ENCODE results near the gene SPHK2. TPM values are rescaled to one million over a fixed set of nuclear protein-coding genes. Genes with fewer than 3 reads are reported as not detected.

The SPHK2 gene
- total and polyA plus RNA-seq, 2 donors, result 4.9 to 22.0 TPM

- Histone ChIP-seq H3K27ac (ENCODE audit: low read depth) (no peak overlapping the region), H3K4me1 (ENCODE audit: insufficient read depth) (no peaks in the 10 kb centered on the region), H3K36me3 (ENCODE audit: insufficient read depth) (no peaks in the 10 kb centered on the region), H3K4me3 (ENCODE audit: low read depth, low read length) (no peak overlapping the region)
- no peak for DNase-seq (ENCODE audit: extremely low spot score)
- 48% methylated on average over 7 of the region's 7 CpGs for WGBS
Measured at GRCh38 chr19:48634036-48634342, 14.7 kb downstream of the SPHK2 start.

GRCh38 chr19:48634424-48635262 is 15.3 kb downstream of the SPHK2 start:
- 7% methylated on average over 37 of the region's 37 CpGs for WGBS
- H3K27ac ChIP-seq (ENCODE audit: low read depth), result peak overlapping the region; percentile 83
- no peaks in the 10 kb centered on the region for H3K4me1 ChIP-seq (ENCODE audit: insufficient read depth)
- peak; percentile 83 for DNase-seq (ENCODE audit: extremely low spot score)
- no peaks in the 10 kb centered on the region for H3K36me3 ChIP-seq (ENCODE audit: insufficient read depth)
- peak overlapping the region; percentile 1 for H3K4me3 ChIP-seq (ENCODE audit: low read depth, low read length)

- H3K27ac ChIP-seq (ENCODE audit: low read depth), result peak overlapping the region; percentile 83
- no peaks in the 10 kb centered on the region for H3K4me1 ChIP-seq (ENCODE audit: insufficient read depth)
- 2% methylated on average over 67 of the region's 67 CpGs for WGBS
- H3K36me3 ChIP-seq (ENCODE audit: insufficient read depth), result no peaks in the 10 kb centered on the region
- DNase-seq (ENCODE audit: extremely low spot score), result no peak
- peak overlapping the region; percentile 60 for H3K4me3 ChIP-seq (ENCODE audit: low read depth, low read length)
Measured at GRCh38 chr19:48635263-48635965, 16.1 kb downstream of the SPHK2 start.

GRCh38 chr19:48635966-48636858 is 16.9 kb downstream of the SPHK2 start:
- Histone ChIP-seq H3K4me3 (ENCODE audit: low read depth, low read length) (peak overlapping the region; percentile 60), H3K36me3 (ENCODE audit: insufficient read depth) (no peaks in the 10 kb centered on the region), H3K4me1 (ENCODE audit: insufficient read depth) (no peaks in the 10 kb centered on the region), H3K27ac (ENCODE audit: low read depth) (peak overlapping the region; percentile 87)
- no peak for DNase-seq (ENCODE audit: extremely low spot score)
- 4% methylated on average over 35 of the region's 35 CpGs for WGBS

- Histone ChIP-seq H3K4me3 (ENCODE audit: low read depth, low read length) (peak within 1 kb of the TSS; percentile 60), H3K4me1 (ENCODE audit: insufficient read depth) (no peaks in the 10 kb centered on the region), H3K36me3 (ENCODE audit: insufficient read depth) (no peaks in the 10 kb centered on the region), H3K27ac (ENCODE audit: low read depth) (peak within 1 kb of the TSS; percentile 95)
- no peak for DNase-seq (ENCODE audit: extremely low spot score)
- WGBS, result under 1% methylated on average over 40 of the region's 40 CpGs
Measured at GRCh38 chr19:48636859-48637448, 17.6 kb downstream of the SPHK2 start, which contains the start of gene DBP. TSS of gene DBP (minus strand) at chr19:48637379. CDS start at chr19:48636994, 385 bp downstream.

- Histone ChIP-seq H3K4me3 (ENCODE audit: low read depth, low read length) (peak overlapping the region; percentile 60), H3K4me1 (ENCODE audit: insufficient read depth) (no peaks in the 10 kb centered on the region), H3K36me3 (ENCODE audit: insufficient read depth) (no peaks in the 10 kb centered on the region), H3K27ac (ENCODE audit: low read depth) (peak overlapping the region; percentile 95)
- peak; percentile 98 for DNase-seq (ENCODE audit: extremely low spot score)
- under 1% methylated on average over 38 of the region's 38 CpGs for WGBS
Measured at GRCh38 chr19:48637449-48637947, 18.2 kb downstream of the SPHK2 start.

GRCh38 chr19:48637948-48638830 is 18.9 kb downstream of the SPHK2 start:
- 8% methylated on average over 29 of the region's 29 CpGs for WGBS
- Histone ChIP-seq H3K4me3 (ENCODE audit: low read depth, low read length) (peak overlapping the region; percentile 47), H3K36me3 (ENCODE audit: insufficient read depth) (no peaks in the 10 kb centered on the region), H3K27ac (ENCODE audit: low read depth) (peak overlapping the region; percentile 95), H3K4me1 (ENCODE audit: insufficient read depth) (no peaks in the 10 kb centered on the region)
- DNase-seq (ENCODE audit: extremely low spot score), result peak; percentile 89

GRCh38 chr19:48638831-48639381 is 19.6 kb downstream of the SPHK2 start:
- Histone ChIP-seq H3K27ac (ENCODE audit: low read depth) (no peak overlapping the region), H3K36me3 (ENCODE audit: insufficient read depth) (no peaks in the 10 kb centered on the region), H3K4me1 (ENCODE audit: insufficient read depth) (no peaks in the 10 kb centered on the region), H3K4me3 (ENCODE audit: low read depth, low read length) (no peak overlapping the region)
- DNase-seq (ENCODE audit: extremely low spot score), result no peak
- 78% methylated on average over 16 of the region's 16 CpGs for WGBS

GRCh38 chr19:48639483-48640375 is 20.4 kb downstream of the SPHK2 start:
- no peak for DNase-seq (ENCODE audit: extremely low spot score)
- H3K27ac ChIP-seq (ENCODE audit: low read depth), result no peak overlapping the region
- H3K4me3 ChIP-seq (ENCODE audit: low read depth, low read length), result no peak overlapping the region
- H3K4me1 ChIP-seq (ENCODE audit: insufficient read depth), result no peaks in the 10 kb centered on the region
- 59% methylated on average over 33 of the region's 33 CpGs for WGBS
- H3K36me3 ChIP-seq (ENCODE audit: insufficient read depth), result no peaks in the 10 kb centered on the region

GRCh38 chr19:48641850-48642249 is 22.5 kb downstream of the SPHK2 start:
- no peak overlapping the region for H3K4me3 ChIP-seq (ENCODE audit: low read depth, low read length)
- DNase-seq (ENCODE audit: extremely low spot score), result no peak
- no peaks in the 10 kb centered on the region for H3K4me1 ChIP-seq (ENCODE audit: insufficient read depth)
- H3K27ac ChIP-seq (ENCODE audit: low read depth), result no peak overlapping the region
- H3K36me3 ChIP-seq (ENCODE audit: insufficient read depth), result no peaks in the 10 kb centered on the region
- WGBS, result 95% methylated on average over 2 of the region's 2 CpGs

GRCh38 chr19:48642862-48643261 is 23.6 kb downstream of the SPHK2 start:
- 92% methylated on average over 5 of the region's 5 CpGs for WGBS

More at GRCh38 chr19:48642862-48643261, 23.6 kb downstream of the SPHK2 start:
- Histone ChIP-seq H3K27ac (ENCODE audit: low read depth) (no peak overlapping the region), H3K4me3 (ENCODE audit: low read depth, low read length) (no peak overlapping the region), H3K4me1 (ENCODE audit: insufficient read depth) (no peaks in the 10 kb centered on the region), H3K36me3 (ENCODE audit: insufficient read depth) (no peaks in the 10 kb centered on the region)
- no peak for DNase-seq (ENCODE audit: extremely low spot score)

All from urinary bladder (tissue), 4 donors.